Superior temporal gyrus (tissue), 1 donor: ENCODE measurements around the gene MSL2.
"Not testable (repeated sequence)": the region's sequence is repeated elsewhere in the genome, so short reads cannot be mapped to it uniquely, and the experiment has no call there.

Source experiments
- DNase-seq: peaks from one replicate; pipeline ENCODE4 v3.0.0-alpha.2; 2016; ENCODE audit errors: extremely low spot score

Gene MSL2

DNA sequence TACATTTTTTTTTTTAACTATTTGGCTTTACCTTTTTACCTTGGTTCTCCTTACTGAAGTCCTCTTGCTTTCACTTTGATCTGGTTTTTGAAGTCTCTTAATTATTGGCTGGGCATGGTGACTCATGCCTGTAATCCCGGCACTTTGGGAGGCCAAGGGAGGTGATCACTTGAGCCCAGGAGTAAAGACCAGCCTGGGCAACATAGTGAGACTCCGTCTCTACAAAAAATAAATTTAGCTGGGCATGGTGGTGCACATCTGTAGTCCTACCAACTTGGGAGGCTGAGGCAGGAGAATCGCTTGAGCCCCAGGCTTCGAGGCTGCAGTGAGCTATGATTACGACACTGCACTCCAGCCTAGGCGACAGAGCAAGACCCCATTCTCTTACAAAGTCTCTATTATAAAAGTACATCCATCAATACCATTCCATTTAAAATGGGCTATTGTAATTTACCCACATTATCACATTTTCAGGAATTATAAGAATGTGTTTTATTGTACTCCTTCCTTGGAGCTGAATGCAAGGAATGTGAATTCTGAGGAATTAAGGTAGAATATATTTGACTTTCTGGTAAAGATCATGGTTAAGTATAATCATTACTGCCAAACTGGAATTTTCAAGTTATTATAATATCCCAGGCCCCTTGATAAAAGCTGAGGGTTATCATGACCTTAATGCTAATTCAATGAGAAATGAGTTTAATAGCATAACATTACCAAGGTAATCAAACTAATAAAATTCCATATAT lies 49.0 kb downstream of the MSL2 start:
- DNase-seq: no peak

DNA sequence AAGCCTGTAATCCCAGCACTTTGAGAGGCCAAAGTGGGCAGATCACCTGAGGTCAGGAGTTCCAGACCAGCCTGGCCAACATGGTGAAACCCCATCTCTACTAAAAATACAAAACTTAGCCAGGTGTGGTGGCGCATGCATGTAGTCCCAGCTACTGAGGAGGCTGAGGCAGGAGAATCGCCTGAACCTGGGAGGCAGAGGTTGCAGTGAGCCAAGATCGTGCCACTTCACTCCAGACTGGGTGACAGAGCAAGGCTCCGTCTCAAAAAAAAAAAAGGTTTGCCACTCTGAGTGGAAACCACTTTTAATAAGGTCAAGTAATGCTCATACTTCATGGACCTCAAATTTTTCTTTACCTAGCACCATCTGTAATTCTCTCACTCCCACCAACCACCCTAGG lies 51.7 kb downstream of the MSL2 start:
- DNase-seq: not testable (repeated sequence)

GRCh38 chr3:136142592-136142991 lies 53.5 kb downstream of the MSL2 start:
- no peak for DNase-seq

DNA sequence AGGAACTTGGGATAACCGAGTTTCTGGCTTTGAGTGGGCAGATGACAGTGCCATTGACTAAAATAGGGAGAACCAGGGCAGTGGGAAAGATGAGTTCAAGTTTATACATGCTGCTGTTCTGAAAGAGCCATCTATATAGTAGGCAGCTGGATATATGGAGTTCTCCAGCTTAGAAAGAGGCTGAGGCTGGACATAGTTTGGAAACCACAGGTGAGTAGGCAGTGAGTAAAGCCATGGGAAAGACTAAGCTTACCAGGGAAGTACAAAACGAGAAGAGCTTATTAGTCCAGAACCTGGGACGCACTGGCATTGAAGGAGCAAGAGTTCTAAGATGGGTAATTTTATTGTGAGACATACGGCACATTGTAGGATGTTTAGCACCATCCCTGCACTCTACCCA lies 54.2 kb downstream of the MSL2 start:
- DNase-seq: peak; percentile 5

GRCh38 chr3:136141291-136141785 lies 54.8 kb downstream of the MSL2 start:
- DNase-seq: peak; percentile 5

DNA sequence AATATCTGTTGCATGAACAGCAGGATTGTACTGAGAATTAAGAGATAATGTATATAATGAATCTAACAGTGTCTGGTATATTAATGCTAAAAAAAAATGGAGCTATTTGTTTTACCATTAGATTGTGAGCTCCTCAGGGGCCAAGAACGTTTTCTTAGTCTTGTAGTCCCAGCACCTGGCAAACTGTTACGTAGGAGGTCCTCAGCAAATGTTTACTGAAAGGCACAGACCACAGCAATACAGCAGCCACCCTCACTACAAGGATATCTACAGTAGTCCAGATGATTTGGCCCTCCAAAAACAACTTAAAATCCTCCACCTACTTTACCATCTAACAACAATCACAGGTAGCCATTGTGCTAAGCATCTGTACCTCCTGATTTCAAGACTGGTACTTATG lies 59.7 kb downstream of the MSL2 start:
- no peak for DNase-seq

GRCh38 chr3:136135039-136135802 lies 60.9 kb downstream of the MSL2 start:
- no peak for DNase-seq

- no peak for DNase-seq
Measured at GRCh38 chr3:136134091-136134490, 62.0 kb downstream of the MSL2 start.

GRCh38 chr3:136131647-136132046 lies 64.5 kb downstream of the MSL2 start:
- not testable (repeated sequence) for DNase-seq

DNA sequence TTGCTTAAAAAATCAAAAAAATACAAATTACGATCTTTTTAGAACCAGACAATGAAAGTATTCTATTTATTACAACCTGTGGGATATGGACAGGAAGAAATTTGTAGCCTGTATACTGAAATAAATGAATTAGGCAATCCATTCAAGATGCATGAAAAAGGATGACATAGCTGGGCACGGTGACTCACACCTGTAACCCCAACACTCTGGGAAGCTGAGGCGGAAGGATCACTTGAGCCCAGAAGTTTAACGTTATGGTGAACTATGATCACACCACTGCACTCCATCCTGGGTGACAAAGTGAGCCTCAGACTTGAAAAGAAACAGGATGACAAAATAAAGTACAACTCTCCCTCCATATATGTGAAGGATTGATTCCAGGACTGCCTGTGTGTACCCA lies 74.1 kb downstream of the MSL2 start:
- no peak for DNase-seq

DNA sequence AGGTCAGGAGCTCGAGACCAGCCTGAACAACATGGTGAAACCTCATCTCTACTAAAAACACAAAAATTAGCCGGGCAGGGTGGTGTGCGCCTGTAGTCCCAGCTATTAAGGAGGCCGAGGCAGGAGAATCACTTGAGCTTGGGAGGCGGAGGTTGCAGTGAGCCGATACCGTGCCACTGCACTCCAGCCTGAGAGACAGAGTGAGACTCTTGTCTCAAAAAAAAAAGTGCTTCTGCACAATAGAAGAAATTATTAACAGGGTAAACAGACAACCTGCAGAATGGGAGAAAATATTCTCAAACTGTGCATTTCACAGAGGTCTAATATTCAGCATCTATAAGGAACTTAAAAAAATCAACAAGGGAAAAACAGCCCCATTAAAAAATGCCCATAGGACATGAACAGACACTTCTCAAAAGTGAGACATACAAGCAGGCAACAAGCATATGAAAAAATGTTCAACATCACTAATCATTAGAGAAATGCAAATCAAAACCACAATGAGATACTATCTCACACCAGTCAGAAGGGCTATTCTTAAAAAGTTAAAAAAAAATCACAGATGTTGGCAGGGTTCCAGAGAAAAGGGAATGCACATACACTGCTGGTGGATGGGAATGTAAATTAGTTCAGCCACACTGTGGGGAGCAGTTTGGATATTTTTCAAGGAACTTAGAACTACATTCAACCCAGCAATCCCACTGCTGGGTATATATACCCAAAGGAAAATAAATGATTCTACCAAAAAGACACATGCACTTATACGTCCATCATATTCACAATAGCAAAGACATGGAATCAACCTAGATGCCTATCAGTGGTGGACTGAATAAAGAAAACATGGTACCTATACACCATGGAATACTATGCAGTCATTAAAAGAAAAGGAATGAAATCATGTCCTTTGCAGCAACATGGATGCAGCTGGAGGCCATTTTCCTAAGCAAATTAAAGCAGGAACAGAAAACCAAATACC lies 75.5 kb downstream of the MSL2 start:
- no peak for DNase-seq

DNA sequence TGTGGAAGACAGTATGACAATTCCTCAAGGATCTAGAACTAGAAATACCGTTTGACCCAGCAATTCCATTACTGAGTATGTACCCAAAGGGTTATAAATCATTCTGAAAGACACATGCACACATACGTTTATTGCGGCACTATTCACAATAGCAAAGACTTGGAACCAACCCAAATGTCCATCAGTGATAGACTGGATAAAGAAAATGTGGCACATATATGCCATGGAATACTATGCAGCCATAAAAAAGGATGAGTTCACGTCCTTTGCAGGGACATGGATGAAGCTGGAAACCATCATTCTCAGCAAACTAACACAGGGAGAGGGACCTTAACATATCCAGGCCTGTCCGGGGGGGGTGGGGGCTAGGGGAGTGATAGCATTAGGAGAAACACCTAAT lies 76.4 kb downstream of the MSL2 start:
- DNase-seq: not testable (repeated sequence)

DNA sequence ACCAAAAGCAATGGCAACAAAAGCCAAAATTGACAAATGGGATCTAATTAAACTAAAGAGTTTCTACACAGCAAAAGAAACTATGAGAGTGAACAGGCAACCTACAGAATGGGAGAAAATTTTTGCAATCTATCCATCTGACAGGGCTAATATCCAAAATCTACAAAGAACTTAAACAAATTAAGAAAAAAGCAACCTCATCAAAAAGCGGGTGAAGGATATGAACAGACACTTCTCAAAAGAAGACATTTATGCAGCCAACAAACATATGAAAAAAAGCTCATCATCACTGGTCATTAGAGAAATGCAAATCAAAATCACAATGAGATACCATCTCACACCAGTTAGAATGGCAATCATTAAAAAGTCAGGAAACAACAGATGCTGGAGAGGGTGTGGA lies 76.8 kb downstream of the MSL2 start:
- not testable (repeated sequence) for DNase-seq

DNA sequence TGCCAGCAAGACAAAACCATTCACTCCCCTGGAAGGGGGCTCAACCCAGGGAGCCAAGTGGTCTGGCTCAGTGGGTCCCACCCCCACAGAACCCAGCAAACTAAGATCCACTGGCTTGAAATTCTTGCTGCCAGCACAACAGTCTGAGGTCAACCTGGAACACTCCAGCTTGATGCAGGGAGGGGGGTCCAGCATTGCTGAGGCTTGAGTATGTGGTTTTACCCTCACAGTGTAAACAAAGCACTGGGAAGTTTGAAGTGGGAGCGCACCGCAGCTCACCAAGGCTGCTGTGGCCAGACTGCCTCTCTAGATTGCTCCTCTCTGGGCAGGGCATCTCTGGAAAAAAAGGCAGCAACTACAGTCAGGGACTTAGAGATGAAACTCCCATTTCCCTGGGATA lies 81.7 kb downstream of the MSL2 start:
- no peak for DNase-seq

DNA sequence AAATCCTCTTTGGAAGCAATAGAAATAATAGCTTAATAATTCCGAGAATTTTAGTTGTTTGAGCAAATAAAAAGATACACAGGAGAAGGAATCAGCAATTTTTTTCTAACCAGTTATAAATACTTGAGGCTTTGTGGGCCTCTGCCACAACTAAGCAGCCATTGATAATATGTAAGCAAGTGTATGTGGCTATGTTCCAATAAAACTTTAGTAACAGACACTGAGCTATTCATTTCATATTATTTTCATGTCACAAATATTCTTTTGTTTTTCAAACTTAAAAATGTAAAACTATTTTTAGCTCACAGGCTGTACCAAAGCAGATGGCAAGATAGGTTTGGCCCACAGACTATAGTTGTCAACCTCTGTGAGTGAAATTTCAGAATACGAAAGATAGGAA lies 85.7 kb downstream of the MSL2 start:
- DNase-seq: no peak

- DNase-seq: no peak
Measured at GRCh38 chr3:136109499-136109898, 86.6 kb downstream of the MSL2 start.

GRCh38 chr3:136106101-136106500 lies 90.0 kb downstream of the MSL2 start:
- DNase-seq: no peak

DNA sequence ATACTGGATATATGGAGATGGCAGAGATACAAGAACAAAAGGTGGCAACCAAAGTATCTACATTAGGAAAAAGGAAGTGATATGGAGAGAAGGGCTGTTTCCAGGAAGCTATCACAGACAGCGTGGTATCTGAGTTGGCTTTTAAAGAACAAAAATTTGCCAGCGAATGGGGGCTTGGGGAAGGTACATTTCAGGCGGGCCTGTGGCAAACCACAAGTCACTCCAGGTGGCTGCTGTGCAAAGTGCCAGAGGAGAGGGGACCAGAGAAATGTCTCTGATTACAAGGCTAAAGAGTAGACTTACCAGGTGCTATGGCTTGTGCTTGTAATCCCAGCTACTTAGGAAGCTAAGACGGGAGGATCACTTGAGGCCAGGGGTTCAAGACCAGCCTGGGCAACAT lies 91.1 kb downstream of the MSL2 start:
- DNase-seq: no peak
